OCI-LY7 (cell line): ENCODE measurements around the gene ARHGAP31.

Source experiments
- EZH2phosphoT487 ChIP-seq: fragments of 200-600 bp; sonication (generic); IDR thresholded peaks from 2 replicates; pipeline ENCODE4 v1.6.1; 2018; ENCODE audit warnings: low read depth, borderline replicate concordance, mild to moderate bottlenecking, mixed run types, antibody characterized with exemption, low read length, moderate library complexity, mixed read lengths
- TF ChIP-seq, protein P1 (sequence below): fragments of 200-600 bp; sonication (generic); conservative IDR thresholded peaks from 2 replicates; pipeline ENCODE4 v1.5.1; 2014; ENCODE audit warnings: mild to moderate bottlenecking, antibody characterized with exemption, low read length, moderate library complexity, mixed read lengths

DNA sequence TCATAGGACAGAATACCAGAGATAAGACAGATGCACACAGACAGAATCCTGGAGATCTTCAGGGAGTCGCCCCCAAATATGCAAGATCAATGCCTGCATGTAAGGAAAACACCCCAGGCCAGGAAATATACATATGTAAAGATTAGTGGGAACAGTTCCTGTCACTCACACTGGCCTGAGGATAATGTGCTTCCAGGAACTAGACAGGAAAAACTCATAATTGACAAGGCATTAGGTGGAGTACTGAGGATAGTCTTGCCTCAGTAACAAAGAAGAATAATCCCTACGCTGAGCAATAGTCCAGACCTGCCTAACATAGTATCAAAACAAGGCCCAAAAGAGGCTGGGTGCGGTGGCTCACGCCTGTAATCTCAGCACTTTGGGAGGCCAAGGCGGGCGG is 33.1 kb upstream of the ARHGAP31 start:
- TF ChIP-seq, protein P1, sequence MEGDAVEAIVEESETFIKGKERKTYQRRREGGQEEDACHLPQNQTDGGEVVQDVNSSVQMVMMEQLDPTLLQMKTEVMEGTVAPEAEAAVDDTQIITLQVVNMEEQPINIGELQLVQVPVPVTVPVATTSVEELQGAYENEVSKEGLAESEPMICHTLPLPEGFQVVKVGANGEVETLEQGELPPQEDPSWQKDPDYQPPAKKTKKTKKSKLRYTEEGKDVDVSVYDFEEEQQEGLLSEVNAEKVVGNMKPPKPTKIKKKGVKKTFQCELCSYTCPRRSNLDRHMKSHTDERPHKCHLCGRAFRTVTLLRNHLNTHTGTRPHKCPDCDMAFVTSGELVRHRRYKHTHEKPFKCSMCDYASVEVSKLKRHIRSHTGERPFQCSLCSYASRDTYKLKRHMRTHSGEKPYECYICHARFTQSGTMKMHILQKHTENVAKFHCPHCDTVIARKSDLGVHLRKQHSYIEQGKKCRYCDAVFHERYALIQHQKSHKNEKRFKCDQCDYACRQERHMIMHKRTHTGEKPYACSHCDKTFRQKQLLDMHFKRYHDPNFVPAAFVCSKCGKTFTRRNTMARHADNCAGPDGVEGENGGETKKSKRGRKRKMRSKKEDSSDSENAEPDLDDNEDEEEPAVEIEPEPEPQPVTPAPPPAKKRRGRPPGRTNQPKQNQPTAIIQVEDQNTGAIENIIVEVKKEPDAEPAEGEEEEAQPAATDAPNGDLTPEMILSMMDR: no peak
- no peak for TF ChIP-seq EZH2phosphoT487
